HG03095 (cell line): ENCODE data around the gene KCNF1.
"Not testable (repeated sequence)": the region's sequence is repeated elsewhere in the genome, so short reads cannot be mapped to it uniquely, and the experiment has no call there.

Experiments
- ATAC-seq: cut with Tn5 transposase; IDR thresholded peaks from one replicate; pipeline ENCODE4 v1.9.1; 2021; ENCODE audit warnings: moderate library complexity; ENCODE audit not compliant: unreplicated experiment

Gene KCNF1

DNA sequence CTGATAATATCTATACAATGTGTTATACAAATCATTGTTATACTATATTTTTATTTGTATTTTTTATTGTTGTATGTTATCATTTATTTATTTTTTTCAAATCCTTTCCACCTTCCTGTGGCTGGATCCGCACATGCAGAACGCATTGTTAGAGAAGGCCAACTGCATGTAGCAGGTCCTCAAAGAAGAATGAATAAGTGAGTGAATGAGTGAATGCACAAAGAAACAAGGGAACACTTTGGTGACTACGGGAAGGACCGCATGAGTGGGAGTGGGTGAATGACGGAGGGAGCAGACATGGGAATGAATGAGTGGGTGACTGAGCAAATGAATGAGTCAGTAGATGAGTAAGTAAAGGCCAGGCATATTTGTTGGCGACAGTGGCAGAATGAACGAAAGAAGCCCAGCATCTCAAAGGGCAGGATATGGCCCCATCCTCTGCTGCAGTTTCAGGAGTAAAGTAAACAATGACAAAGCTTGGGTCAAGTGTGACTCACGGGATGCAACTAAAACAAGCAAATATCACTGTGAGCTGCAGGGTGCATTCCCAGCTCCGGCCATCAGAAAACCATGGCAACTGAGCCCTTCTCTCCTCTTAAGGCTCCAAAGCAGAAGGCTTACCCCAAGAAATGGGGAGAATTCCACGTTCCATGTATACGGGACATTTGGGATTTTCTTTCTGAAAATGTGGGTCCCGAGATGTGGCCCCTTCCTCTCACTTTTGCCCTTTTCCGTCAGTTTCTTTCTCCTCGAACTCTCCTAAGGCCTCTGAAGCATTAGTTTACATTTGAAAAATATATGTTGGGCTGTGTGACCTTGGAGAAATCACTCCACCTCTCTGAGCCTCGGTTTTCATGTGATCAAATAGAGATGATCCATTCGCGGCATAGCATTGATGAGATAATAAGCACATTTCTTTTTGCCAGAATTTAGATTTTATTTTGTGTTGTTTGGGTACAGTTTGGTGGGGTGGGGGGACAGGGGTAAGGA lies 24.5 kb downstream of the KCNF1 start:
- no peak for ATAC-seq

DNA sequence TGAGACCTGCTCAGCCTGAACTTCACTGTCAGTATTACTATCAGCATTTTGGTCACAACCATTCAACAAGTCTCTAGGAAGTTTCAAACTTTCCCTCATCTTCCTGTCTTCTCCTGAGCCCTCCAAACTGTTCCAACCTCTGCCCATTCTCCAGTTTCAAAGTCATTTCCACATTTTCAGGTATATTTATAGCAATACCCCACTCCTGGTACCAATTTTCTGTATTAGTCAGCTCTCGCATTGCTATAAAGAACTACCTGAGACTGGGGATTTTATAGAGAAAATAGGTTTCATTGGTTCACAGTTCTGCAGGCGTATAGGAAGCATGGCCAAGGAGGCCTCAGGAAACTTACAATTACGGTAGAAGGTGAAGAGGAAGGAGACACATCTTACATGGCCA lies 27.3 kb downstream of the KCNF1 start:
- no peak for ATAC-seq

DNA sequence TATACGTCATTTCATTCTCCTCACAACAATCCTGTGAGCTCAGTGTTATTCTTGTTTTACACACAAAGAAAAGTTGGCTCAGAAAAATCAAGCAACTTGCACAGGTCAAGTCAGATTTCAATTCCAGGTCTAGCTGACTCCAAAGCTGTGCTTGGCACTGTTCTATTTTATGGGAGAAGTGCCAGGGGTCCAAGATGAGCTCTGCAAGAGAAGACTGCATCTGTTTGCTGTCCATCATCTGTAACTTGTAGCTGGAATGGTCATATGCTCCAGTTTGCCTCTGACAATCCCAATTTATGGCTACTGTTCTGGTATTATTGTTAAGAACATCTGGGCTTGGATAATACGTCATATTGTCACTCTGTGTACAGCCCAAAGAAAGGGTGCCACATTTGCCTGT lies 28.9 kb downstream of the KCNF1 start:
- no peak for ATAC-seq

DNA sequence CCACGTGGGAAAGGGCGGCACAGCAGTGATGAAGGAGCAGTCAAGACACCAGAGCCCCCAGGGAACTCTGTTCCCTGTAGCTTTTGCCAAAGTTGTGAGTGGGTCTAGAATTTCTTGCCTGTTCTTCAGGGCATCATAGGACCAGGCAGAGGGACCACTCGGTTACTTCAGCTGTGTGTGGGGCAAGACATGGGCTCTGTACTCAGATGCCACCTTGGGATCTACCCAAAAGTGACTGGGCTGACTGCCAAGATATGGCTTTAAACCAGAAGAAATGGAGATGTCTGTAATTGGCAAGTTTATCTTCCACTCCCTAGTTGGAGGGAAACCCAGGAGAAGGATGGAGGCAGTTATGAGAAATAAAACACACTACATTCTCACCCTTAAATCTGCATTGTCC lies 29.6 kb downstream of the KCNF1 start:
- ATAC-seq, result no peak

DNA sequence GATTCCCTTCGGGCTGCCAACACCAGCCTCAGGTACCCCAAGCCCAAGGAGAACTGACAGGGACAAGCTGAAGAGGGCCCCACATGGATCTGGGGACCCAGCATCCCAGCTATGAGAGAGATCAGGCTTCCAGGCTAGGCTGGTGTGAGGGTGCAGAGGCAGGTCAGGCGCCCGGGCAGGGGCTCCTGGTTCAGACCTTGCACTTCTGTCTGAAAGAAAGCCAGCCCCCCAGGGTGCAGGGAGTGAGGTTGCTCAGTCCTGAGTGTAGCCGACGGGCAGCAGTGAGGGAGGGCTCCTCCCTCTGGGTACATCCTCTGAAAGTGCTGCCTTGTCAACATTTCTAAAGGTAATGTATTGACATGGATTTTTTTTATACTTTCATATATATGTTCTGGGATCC lies 33.1 kb downstream of the KCNF1 start:
- no peak for ATAC-seq

DNA sequence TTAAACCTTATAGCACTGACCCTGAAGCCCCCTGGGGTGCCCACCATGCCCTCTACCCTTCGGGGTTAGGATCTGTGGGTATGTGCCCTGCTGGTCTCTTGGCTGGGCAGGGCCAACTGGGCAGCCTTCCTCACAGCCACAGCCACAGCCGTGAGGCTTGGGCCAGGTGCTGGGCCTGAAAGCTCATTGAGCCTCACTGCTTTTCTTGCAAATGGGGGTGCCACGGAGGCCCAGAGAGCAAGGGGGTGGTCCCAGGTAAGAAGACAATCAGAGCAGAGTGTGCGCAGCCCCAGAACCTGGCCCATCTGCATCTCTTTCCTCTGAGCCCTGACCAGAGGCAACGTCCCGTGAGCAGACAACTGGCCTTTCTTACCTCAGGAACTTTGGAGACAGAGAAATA lies 34.7 kb downstream of the KCNF1 start:
- ATAC-seq, result no peak

DNA sequence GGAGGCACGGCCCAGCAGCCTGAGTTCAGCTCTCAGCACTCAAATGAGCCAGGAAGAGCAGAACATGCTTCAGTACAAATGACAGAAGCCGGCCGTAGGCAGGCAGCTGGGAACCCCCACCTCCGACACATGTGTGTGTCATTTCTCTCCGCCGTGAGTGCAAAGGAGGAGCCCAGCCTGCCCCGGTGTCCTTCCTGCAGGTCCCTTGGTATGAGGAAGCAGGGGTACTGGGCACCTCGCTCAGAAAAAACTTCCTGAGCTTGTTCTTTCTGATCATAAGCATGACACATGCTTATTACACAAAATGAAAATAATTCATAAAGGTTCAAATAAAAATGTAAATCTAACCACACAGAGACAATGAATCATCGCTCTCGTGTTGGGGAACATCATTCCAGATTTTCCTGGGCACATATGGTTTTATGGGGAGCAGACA lies 35.3 kb downstream of the KCNF1 start:
- no peak for ATAC-seq

DNA sequence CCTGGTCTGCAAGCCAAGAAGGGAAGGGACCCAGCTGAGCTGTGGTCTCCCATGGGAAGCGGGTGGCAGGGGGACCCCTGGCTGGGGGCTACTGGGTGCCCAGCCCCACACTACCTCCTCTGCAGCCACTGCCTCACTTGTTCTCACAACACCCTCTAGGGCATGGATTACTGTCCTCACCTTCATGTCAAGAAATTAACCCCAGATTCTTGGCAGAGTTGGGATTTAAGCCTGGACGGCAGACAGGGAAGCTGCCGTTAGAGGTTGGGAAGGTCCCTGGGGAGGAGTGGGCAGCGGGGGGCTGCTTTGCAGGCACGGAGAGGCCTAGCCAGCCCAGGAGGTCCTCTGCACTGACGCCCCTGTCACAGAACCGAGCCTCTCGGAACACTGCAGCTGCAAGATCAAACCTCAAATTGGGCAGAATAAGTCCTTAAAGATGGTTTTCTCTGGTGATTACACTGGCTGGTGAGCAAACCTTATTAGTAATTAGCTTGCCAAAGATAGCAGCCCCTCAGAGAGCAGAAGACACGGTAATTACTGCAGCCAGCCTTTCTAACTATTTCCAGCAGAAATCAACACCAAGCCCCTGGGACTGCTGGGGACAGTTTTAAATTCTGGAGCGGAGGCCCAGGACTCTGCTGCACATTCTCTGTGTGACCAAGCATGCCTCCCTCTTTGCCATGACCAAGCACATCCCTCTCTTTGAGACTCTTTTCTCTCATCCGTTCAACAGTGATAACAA lies 35.9 kb downstream of the KCNF1 start:
- ATAC-seq, result no peak

DNA sequence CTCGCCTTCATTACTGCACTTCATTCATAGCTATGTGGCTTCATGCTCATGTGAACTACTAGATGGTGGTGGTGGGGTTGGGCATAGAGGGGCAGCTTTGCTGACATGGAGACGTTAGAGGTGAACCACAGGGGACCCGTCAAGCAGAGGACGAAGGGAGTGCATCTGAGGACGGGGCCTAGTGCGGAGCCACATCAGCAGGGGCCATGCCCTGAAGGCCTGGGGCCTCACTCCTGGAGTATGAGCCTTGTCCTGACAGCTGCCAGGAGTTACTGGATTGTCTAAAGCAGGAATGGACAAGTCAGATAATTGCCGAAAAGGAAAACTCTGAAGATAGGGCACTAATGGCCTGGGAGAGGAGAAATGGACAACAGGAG lies 36.4 kb downstream of the KCNF1 start:
- ATAC-seq, result no peak

DNA sequence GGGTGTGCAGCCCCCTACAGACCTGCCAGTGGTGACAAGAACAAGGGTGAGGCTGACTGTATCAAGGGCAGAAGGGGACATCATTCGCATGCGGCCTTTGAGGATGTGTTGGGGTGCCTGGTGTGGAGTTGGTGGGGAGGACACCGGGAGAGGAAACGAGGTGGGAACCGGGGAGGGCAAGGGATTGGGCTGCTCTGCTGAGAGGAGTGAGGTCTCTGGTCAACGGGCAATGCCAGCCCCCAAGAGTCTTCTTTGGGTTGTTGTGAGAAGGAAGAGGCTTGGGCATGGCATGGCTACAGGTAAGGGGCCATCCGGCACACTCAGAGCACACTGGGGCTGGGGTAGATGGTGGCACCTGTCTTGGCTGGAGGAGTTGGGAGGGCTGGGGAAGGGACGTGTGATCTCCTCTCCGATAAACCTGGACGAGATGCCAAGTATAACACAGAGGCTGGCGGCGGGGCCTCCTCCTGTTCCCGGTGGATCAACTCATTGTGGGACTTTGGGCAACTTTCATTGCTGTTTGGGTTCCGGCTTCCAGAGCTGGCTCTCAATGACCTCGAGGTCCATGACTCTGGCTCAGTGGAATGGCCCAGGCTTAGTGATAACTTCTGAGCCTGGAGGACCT lies 37.0 kb downstream of the KCNF1 start:
- no peak for ATAC-seq

DNA sequence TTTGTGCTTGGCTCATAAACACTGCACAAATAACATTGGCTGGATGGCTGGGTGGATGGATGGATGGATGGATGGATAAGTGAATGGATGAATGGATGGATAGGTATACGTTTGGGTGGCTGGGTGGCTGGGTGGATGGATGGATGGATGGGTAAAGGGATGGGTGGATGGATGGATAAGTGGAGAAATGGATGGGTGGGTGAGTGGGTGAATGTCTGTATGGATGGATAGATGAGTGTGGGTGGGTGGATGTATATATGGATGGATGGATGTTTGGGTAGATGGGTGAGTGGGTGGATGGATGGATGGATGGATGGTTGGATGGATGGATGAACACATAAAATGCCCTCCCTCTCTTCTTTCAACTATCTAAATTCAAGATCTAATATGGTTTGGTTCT lies 38.1 kb downstream of the KCNF1 start:
- ATAC-seq, result no peak

DNA sequence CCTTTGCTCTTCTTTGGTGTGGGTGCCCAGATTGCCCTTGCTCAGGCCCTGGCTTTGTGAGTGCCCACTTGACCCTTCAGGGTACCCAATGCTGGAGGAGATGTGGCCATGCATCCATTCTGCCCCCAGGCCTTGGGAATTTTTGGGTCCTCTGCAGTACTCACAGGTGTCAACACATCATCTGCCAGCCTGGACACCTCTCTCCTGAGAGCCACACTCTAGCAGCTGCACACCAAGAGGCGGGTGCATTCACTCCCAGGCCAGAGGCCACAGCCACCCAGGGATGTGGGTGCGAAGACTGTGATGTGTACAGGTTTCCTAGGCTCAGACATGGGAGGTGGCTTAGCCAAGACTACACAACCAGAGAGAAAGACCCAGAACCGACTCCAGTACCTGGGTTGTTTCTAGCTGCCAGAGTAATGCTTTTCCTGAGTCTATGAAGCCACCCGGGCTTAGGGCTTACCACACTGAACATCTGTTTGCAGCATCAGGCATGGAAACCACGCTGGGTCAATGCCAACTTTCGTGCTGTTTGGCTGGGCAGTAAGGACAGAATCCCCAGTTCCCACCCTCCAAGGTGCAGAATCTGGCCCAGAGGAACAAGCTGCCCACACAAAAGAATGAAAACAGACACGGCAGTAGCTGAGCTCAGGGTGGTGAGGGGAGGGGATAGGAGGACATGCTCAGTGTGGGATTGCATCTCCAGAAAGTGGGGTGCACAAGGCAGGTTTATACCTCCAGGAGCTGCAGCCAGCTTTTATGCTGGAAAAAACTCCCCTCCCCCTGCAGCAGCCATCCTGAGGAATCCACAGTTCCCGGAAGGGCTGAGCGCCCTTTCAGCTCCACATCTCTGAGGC lies 40.1 kb downstream of the KCNF1 start:
- no peak for ATAC-seq

DNA sequence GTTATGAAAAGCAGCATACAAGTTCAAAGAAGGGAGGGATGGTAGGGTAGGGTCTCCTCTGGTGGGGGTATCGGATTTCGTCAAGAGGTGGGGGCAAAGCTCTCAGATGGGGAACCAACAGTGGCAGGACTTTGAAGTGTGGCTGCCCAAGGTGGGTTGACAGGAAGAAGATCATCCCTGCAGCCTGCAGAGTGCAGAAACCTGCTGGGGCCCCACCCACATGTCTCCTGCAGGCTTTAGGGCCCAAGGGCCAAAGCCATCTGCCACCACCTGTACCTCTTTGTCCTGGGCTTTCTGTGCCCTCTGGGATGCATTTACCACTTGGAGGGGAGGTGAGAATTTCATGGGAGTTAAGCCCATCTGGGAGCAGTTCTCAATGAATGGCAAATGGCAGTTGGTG lies 42.7 kb downstream of the KCNF1 start:
- ATAC-seq, result no peak

DNA sequence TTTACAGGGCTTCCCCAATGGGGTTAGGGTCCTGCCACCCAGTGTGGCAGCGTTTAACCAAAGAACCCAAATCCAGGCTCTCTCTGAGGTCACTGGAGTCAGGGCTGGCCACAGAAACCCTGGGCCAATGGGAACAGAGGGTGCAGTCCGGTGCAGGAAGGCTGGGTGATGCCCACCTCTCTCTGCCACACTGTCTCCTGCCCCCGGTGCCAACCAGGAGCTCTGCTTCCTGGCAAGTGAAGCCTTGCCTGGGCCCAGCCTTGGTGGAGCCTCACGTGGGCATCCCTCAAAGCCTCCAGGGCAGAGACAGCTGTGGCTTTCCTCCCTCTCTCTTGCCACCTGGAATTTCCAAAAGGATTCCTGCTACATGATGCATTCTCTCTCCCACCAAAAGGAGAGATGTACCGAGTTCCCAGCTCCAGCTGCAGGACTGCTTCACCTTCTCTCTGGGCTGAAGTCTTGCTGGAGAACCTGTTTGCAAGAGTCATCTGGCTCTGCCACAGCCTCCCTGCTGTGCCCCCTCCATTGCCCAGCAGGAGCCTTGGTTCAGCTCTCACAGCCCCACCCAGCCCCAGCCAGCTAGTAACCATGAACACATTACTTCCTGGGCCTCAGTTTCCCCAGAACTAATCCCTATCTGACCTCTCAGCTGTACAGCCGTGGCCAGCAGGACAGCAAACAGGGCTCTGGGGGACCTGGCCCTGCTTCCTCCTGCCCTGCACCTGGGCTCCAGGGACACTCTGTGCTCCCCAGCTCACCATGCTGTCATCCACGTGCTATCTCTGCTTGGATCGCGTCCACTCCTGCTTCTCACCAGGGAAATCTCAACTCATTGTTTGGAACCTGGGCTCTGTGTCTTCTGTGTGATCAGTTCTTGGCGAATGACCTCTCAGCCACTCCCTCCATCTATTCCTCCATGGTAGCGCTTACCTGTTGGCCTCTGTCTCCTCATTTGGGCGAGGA lies 43.4 kb downstream of the KCNF1 start:
- no peak for ATAC-seq

DNA sequence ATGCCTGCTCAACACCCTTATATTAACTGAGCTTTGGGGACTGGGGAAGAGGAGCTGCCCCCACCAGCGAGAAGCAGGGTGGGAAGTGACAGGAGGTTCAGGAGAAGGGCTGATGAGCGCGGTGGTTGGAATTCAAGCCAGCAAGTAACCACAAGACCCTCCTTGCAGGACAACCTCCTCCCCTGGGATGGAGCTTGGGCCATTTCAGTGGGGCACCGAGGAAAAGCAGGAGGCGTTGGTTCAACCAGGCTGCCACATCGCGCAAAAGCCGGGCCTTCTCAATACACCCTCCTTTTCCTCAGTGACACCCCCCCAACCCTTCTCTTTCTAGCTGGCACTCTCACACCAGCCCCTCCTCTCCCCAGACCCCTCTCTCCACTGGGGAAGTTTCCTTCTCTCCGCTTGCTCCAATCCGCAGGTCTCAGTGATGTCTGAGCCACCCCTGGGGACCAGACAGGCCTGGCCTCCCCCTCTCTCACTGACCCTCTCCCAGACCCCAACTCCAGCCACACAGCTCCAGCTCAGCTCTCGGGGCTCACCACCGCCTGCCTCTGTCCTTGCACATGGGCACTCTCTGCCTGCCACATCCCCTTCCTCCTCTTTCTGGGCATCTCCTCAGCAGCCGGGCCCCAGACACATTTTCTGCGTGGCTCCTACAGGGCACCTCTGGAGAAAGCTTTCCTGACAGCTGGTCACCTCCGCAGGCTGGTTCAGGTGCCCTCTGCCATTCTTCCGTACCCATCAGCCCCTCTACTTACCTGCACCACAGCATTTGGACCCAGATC lies 44.5 kb downstream of the KCNF1 start:
- ATAC-seq, result no peak

DNA sequence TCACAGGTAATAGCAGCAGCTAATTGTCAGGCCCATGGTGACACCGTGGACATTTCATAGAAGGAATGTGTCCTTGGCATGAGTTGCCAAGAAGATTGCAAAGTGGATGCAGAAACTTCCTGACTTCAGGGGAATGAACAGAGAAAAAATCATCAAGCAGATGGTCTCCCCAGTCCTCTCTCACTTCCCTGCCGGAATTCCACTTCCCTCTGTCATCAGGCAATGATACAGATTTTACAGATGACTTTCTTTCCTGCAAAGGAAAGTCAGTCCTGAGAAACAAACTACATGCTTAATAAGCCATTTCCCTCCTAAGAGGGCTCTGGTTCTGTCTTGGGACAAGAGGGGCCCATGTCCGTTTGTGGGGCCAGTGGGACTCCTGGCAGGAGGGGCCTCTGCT lies 45.7 kb downstream of the KCNF1 start:
- ATAC-seq, result no peak

DNA sequence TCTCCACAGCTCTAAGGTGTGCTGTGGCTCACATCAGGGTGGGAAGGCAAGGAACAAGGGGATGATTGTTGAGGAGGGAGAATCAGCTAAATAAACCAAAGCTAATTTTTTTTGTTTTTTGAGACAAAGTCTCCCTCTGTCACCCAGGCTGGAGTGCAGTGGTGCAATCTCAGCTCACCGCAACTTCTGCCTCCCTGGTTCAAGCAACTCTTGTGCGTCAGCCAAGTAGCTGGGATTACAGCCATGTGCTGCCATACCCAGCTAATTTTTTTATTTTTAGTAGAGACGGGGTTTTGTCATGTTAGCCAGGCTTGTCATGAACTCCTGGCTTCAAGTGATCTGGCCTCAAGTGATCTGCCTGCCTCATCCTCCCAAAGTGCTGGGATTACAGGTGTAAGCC lies 46.7 kb downstream of the KCNF1 start:
- ATAC-seq, result not testable (repeated sequence)

DNA sequence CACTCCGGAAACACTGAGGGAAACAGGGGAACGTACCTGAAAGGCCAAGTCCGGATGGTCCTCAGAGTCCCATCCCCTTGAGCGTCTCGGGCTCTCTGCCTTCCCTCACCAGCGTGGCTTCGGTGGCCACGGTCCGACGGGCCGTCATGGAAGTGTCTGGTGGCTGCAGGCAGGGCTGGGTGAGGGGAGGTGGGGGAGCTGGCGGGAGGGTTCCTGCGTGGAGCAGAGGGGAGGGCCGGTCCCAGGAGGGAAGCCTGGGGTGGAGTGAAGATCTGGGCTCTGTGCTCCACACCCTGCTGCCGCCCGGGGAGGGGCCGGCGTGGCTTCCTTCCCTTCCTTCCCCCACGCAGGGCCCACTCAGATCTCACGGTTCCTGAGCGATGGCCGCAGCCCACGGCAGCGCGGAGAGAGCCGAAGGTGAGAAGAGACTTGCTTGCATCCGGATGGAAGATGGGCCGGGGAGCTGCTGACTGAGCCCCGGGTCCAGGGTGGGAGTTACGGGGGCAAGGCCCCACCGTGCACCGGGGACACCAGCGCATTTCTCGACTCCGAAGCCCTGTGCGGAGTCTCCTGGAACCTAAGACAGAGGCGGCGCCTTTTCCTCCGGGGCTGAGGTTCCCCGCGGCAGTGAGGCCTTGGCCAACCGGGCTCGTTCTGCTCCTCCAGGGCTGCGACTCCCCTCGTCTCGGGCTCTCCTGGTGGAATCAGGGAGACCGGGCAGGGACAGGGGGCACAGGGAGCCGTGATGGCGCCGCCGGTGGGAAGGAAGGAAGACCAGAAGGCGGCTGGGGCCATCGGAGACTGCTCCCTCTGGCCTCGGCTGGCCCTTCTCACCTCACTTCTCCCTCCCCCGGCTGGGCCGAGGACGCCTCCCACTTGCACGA lies 49.1 kb downstream of the KCNF1 start:
- no peak for ATAC-seq
